Activated CD8-positive, alpha-beta memory T cell treated with anti-CD3 and anti-CD28 coated beads, Interleukin-2, amount 50 U/mL, for 24 hours (primary cell): ENCODE data around the gene KAT5.
"Not testable (repeated sequence)": the region's sequence is repeated elsewhere in the genome, so short reads cannot be mapped to it uniquely, and the experiment has no call there.

ENCODE experiments used
- DNase-seq: peaks from one replicate; pipeline ENCODE4 v3.0.0-alpha.2; 2020; ENCODE audit errors: extremely low read depth

Gene KAT5

DNA sequence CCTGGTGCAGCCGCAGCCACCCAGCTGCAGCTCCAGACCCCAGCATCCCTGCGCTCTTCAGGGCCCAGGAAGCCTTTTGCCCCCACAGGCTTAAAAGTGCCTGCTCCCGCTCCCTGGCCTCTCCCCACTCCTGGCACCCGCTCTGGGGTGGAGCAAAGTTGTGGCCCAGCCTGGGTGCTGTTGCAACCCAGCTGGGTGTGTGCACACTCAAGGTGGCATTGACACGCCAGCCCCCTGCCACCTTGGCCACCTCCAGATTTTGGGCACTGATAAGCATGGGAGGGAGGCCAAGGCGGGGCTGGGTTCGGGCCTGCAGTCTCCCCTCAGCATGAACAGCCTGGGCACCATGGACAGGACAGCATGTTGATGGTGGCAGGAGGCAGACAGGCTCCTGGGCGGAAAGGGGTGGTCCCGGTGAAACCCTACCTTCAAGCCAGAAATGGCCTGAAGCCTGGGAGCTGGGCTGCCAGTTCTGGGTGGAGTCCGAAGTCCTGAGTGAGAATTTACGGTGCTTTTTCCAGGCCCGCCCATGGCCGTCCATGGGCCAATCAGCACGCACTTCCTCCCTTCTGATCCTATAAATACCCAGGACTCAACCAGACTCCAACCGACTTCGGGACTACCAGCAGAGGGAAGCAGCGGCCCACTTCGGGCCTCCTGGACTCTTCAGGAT lies 32.1 kb downstream of the KAT5 start:
- no peak for DNase-seq

DNA sequence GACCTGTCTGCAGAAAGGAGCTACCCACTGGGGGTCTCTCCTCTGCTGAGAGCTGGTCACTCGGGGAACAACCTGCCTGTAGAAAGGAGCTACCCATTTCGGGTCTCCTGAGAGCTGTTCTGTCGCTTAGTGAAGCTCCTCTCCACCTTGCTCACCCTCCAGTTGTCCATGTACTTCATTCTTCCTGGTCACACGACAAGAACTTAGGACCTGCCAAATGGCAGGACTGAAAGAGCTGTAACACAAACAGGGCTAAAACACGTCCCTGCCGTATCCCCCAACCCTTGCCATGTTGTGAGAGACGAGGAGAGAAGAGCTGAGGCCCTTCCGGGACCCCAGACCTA lies 32.6 kb downstream of the KAT5 start:
- DNase-seq, result no peak

DNA sequence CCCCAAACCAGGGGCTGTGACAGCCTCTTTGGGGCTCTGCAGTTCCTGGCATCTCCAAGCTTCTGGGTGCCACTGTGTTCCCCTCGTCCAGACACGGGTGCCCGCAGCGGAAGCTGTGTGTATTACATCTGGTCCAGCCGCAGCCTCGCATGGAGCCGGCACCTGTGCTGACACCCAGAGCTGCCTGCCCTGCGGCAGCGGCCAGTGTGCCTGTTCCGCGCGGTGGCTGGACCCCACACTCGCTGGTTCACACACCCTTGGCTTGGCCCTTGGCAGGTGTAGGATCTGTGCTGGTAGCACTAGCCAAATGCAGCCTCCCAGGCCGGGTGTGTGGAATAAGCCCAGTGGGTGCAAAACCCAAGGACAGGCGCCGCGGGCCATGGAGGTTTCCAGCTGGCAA lies 33.0 kb downstream of the KAT5 start:
- DNase-seq, result no peak

DNA sequence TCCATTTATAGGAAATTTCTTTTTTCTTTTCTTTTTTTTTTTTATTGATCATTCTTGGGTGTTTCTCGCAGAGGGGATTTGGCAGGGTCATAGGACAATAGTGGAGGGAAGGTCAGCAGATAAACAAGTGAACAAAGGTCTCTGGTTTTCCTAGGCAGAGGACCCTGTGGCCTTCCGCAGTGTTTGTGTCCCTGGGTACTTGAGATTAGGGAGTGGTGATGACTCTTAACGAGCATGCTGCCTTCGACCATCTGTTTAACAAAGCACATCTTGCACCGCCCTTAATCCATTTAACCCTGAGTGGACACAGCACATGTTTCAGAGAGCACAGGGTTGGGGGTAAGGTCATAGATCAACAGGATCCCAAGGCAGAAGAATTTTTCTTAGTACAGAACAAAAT lies 50.1 kb downstream of the KAT5 start:
- not testable (repeated sequence) for DNase-seq

DNA sequence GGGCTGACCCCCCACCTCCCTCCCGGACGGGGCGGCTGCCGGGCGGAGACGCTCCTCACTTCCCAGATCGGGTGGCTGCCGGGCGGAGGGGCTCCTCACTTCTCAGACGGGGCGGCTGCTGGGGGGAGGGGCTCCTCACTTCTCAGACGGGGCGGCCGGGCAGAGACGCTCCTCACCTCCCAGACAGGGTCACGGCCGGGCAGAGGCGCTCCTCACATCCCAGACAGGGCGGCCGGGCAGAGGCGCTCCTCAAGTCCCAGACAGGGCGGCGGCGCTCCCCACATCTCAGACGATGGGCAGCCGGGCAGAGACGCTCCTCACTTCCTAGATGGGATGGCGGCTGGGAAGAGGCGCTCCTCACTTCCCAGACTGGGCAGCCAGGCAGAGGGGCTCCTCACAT lies 50.8 kb downstream of the KAT5 start:
- DNase-seq, result not testable (repeated sequence)

DNA sequence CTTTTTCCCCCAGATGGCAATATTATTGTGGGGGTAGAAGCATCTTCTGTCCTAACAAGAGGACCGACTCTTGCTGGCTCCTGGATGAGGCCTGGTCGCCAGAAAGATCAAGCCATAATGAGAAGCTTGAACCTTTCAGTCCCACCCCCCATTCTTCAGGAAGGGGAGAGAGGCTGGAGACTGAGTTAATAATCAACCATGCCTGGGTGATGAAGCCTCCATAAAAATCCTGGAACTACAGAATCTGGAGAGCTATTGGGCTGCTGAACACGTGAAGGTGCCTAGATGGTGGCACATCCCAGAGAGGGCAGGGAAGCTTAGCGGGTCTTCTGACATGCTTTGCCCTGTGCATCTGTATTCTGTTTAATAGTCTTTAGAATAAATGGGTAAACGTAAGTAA lies 52.4 kb downstream of the KAT5 start:
- DNase-seq, result no peak

DNA sequence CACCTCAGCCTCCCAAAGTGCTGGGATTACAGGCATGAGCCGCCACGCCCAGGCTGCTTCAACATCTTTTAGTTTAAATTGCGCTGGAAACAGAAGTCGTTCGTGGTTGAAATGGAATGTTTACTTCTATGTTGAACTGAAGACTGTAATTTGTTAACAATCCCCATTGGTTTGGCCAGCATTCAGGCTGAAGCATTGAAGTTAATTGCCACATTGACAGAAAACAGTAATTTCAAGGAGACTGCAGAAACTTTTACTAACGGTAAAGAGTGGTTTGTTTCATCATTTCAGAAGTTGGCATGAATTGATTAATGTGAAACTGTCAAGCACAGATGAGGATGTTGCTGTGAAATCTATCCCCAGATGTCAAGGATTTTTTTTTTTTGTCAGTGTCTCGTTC lies 54.5 kb downstream of the KAT5 start:
- no peak for DNase-seq

DNA sequence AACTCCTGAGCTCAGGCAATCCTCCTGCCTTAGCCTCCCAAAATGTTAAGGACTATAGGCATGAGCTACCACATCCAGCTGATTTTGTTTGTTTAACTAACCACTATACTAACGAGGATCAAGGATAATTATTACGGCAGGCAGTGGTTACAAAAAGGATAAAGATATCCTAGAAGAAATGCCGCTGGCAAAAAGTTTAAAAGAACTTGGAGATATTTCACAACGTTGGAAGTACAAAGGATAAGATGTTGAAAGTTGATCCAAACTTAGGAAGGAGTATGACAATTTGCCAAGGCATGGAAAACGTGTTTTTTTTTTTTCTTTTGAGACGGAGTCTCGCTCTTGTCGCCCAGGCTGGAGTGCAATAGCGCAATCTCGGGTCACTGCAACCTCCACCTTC lies 55.4 kb downstream of the KAT5 start:
- DNase-seq, result no peak

DNA sequence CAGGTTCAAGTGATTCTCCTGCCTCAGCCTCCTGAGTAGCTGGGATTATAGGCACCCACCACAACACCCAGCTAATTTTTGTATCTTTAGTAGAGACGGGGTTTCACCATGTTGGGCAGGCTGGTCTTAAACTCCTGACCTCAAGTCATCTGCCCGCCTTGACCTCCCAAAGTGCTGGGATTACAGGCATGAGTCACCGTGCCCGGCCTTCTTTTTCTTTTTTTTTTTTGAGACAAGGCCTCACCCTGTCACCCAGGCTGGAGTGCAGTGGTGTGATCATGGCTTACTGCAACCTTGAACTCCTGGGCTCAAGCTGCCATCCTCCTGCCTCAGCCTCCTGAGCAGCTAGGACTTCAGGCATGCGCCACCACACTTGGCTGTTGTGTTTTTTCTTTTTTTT lies 55.8 kb downstream of the KAT5 start:
- DNase-seq, result not testable (repeated sequence)
